H1 (cell line): ENCODE data around the gene PHLPP1.

Experiments
- ASH2L ChIP-seq: fragments of 200-600, 300-600 bp; sonication (generic); IDR thresholded peaks from one replicate; pipeline ENCODE4 v1.7.1; 2017; ENCODE audit warnings: low read length
- ATF2 ChIP-seq: IDR thresholded peaks from 2 replicates; pipeline ENCODE4 v1.6.1; 2012; ENCODE audit warnings: low read length, inconsistent platforms
- CTCF ChIP-seq, 3 experiments: IDR thresholded peaks; 1 replicate in 2 of 3; 2 replicates in 1 of 3; pipeline versions ENCODE4 v1.5.1 to v1.6.1; 2011; ENCODE audit warnings: low read length in 3 of 3, mild to moderate bottlenecking in 3 of 3, inconsistent platforms in 2 of 3, low read depth in 1 of 3, moderate library complexity in 1 of 3; ENCODE audit not compliant: insufficient read depth in 1 of 3; ENCODE audit errors: control extremely low read depth in 1 of 3
- EP300 ChIP-seq, 2 experiments: IDR thresholded peaks; 1 replicate in 1 of 2; 2 replicates in 1 of 2; pipeline ENCODE4 v1.6.1; 2011 to 2012; ENCODE audit warnings: low read depth in 2 of 2, low read length in 2 of 2, mild to moderate bottlenecking in 2 of 2, borderline replicate concordance in 1 of 2, inconsistent platforms in 1 of 2, moderate library complexity in 1 of 2
- EZH2 ChIP-seq: fragments of 200-600 bp; sonication (generic); IDR thresholded peaks from 2 replicates; pipeline ENCODE4 v1.7.1; 2012; ENCODE audit warnings: low read depth, mild to moderate bottlenecking, moderate library complexity, low read length, inconsistent platforms; ENCODE audit not compliant: severe bottlenecking
- JUN ChIP-seq: IDR thresholded peaks from 2 replicates; pipeline ENCODE4 v1.6.1; 2011; ENCODE audit warnings: low read depth, mild to moderate bottlenecking, improper control_type of control experiment, low read length
- MAX ChIP-seq: IDR thresholded peaks from 2 replicates; pipeline ENCODE4 v1.6.1; 2012; ENCODE audit warnings: inconsistent platforms
- POLR2A ChIP-seq, 2 experiments: IDR thresholded peaks; 1 replicate in 1 of 2; 2 replicates in 1 of 2; pipeline ENCODE4 v1.6.1; 2011; ENCODE audit warnings: low read depth in 2 of 2, low read length in 2 of 2, mild to moderate bottlenecking in 2 of 2; ENCODE audit errors: control extremely low read depth in 1 of 2
- POLR2AphosphoS5 ChIP-seq: IDR thresholded peaks from 2 replicates; pipeline ENCODE4 v1.6.1; 2011; ENCODE audit warnings: low read depth, low read length
- SIN3A ChIP-seq, 2 experiments: IDR thresholded peaks in 1 of 2; conservative IDR thresholded peaks in 1 of 2; 2 replicates each; pipeline ENCODE4 v1.6.1; 2011 to 2012; ENCODE audit warnings: low read length in 2 of 2, improper control_type of control experiment in 1 of 2, low read depth in 1 of 2, mild to moderate bottlenecking in 1 of 2
- SP1 ChIP-seq: IDR thresholded peaks from 2 replicates; pipeline ENCODE4 v1.6.1; 2011; ENCODE audit warnings: low read depth, low read length
- SP2 ChIP-seq: IDR thresholded peaks from 2 replicates; pipeline ENCODE4 v1.6.1; 2012; ENCODE audit warnings: mild to moderate bottlenecking, low read length, inconsistent platforms
- SRF ChIP-seq: IDR thresholded peaks from 2 replicates; pipeline ENCODE4 v1.6.1; 2011; ENCODE audit warnings: mild to moderate bottlenecking, low read depth, low read length, moderate library complexity

GRCh38 chr18:62825382-62825781 is 110.0 kb downstream of the PHLPP1 start:
- no peak for TF ChIP-seq CTCF (IDR thresholded peaks at IDR 0.05; ENCODE audit: control extremely low read depth in 1 of 3, insufficient read depth in 1 of 3, low read depth in 1 of 3, low read length in 3 of 3)
- TF ChIP-seq SIN3A (conservative IDR thresholded peaks at IDR 0.05 in 1 of 2, IDR thresholded peaks at IDR 0.05 in 1 of 2; ENCODE audit: low read depth in 1 of 2, low read length in 2 of 2): no peak
- no peak for TF ChIP-seq ASH2L
- TF ChIP-seq EZH2: no peak
- TF ChIP-seq POLR2A (IDR thresholded peaks at IDR 0.05; ENCODE audit: control extremely low read depth in 1 of 2, low read depth in 2 of 2, low read length in 2 of 2): no peak
- no peak for TF ChIP-seq SP1
- TF ChIP-seq MAX: no peak
- TF ChIP-seq EP300 (IDR thresholded peaks at IDR 0.05; ENCODE audit: borderline replicate concordance in 1 of 2, low read depth in 2 of 2, low read length in 2 of 2): no peak
- no peak for TF ChIP-seq ATF2
- TF ChIP-seq JUN: no peak
- no peak for TF ChIP-seq SRF
- no peak for TF ChIP-seq SP2
- no peak for TF ChIP-seq POLR2AphosphoS5
